ENCODE measurements around the gene PBX1.

DNA sequence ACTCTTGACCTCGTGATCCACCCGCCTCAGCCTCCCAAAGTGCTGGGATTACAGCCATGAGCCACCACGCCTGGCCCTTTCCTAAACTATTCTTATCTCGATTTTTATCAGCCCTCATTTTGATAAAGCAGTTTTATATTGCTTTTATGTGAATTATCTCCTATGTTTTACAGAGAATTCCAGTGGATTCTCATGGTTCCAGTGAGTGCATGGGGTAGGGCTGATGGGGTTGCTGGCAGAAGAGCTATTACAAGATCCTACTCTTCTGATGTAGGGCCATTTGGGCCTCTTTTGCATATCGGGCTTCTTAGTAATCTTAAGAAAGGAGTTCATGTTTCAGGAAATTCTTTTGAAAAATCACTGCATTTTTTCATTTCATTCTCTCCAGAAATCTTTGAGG, 187.6 kb downstream of the PBX1 start:
- TF ChIP-seq, protein P1, sequence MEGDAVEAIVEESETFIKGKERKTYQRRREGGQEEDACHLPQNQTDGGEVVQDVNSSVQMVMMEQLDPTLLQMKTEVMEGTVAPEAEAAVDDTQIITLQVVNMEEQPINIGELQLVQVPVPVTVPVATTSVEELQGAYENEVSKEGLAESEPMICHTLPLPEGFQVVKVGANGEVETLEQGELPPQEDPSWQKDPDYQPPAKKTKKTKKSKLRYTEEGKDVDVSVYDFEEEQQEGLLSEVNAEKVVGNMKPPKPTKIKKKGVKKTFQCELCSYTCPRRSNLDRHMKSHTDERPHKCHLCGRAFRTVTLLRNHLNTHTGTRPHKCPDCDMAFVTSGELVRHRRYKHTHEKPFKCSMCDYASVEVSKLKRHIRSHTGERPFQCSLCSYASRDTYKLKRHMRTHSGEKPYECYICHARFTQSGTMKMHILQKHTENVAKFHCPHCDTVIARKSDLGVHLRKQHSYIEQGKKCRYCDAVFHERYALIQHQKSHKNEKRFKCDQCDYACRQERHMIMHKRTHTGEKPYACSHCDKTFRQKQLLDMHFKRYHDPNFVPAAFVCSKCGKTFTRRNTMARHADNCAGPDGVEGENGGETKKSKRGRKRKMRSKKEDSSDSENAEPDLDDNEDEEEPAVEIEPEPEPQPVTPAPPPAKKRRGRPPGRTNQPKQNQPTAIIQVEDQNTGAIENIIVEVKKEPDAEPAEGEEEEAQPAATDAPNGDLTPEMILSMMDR (IDR thresholded peaks at IDR 0.05) = no peak
- TF ChIP-seq POLR2A (IDR thresholded peaks at IDR 0.05) = no peak

All from right lobe of liver (tissue), 4 donors.